Activated T-helper 1 cell treated with anti-CD3 and anti-CD28 coated beads, Interleukin-12 subunit alpha, Interleukin-12 subunit beta, Interleukin-2, Interleukin-4 antibody, amounts not matched to agents 30 ng/mL and 10 ng/mL and 1 ng/mL, durations not matched to agents 14 hours and 24 hours and 36 hours (primary cell): ENCODE results near the gene PHACTR1. TPM values are rescaled to one million over a fixed set of nuclear protein-coding genes. Genes with fewer than 3 reads are reported as not detected.

Source experiments
- DNase-seq: peaks from one replicate; pipeline ENCODE4 v3.0.0; 2021; ENCODE audit warnings: low spot score
- H3K27ac Mint-ChIP-seq: one replicate; pipeline ENCODE4 v1.8.0; 2021; ENCODE audit warnings: mild to moderate bottlenecking, mixed read lengths
- H3K27me3 Mint-ChIP-seq: one replicate; pipeline ENCODE4 v1.8.0; 2022; ENCODE audit warnings: mild to moderate bottlenecking, moderate library complexity, mixed read lengths; ENCODE audit not compliant: insufficient read depth
- H3K36me3 Mint-ChIP-seq: one replicate; pipeline ENCODE4 v1.8.0; 2021; ENCODE audit warnings: low read depth, mixed read lengths
- H3K4me1 Mint-ChIP-seq: one replicate; pipeline ENCODE4 v1.8.0; 2021; ENCODE audit warnings: low read depth, mixed read lengths
- H3K4me3 Mint-ChIP-seq: one replicate; pipeline ENCODE4 v1.8.0; 2021; ENCODE audit warnings: mild to moderate bottlenecking, moderate library complexity, mixed read lengths
- H3K9me3 Mint-ChIP-seq: one replicate; pipeline ENCODE4 v1.8.0; 2021; ENCODE audit warnings: mixed read lengths
- intact Hi-C: fragments of 100-400 bp; cut with micrococcal nuclease; formaldehyde crosslinking; loops from one replicate; pipeline ENCODE4 v1.15.1; 2024
- total RNA-seq: library from RNA; stranded (reverse); gene quantifications from 2 replicates; pipeline ENCODE4 v1.2.3, GENCODE V29; 2022

Gene PHACTR1
- total RNA-seq, 1 donor from 2014 or later = 0.44 TPM

- H3K4me3 Mint-ChIP-seq = no peak overlapping the region
- H3K4me1 Mint-ChIP-seq = no peaks in the 10 kb centered on the region
- H3K27ac Mint-ChIP-seq = no peak overlapping the region
- no peaks in the 10 kb centered on the region for H3K9me3 Mint-ChIP-seq
- H3K27me3 Mint-ChIP-seq = peaks cover 6% of the 10 kb centered on the region
- DNase-seq = no peak
- H3K36me3 Mint-ChIP-seq = no peaks in the 10 kb centered on the region
- intact Hi-C loops = no loop called here
Measured at GRCh38 chr6:13077117-13077516, 360.6 kb downstream of the PHACTR1 start.

DNA sequence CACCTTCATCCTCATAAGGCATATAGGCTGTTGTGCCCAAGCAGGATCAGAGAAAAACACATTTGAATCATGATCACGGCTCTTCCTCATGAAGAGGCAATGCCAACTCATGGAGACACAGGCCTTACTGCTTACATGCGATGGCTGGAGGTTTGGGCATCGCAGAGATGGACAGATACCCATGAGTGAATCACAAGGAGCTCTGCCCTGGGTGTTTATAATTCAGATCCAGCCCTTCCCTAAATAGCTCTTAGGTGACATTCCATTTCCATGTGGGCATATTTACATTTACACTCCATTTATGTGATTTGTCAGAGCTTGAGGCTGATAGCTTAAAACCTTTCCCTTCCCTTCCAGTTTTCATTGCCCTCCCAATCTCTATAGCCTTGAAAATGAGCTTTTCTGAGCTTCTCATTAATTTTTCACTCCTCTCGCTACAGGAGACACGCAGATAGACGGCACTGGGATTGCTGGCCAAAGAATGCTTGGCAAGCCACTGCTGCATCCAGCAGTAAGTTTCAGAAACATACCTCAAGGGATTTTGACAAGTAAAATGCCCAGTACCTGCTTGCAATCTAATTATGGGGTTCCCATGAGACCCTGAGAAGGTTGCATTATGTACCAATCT, 362.6 kb downstream of the PHACTR1 start:
- no peak for DNase-seq
- intact Hi-C loops = no loop called here
- Mint-ChIP-seq H3K4me1 (no peaks in the 10 kb centered on the region), H3K27ac (no peak overlapping the region), H3K27me3 (peaks cover 6% of the 10 kb centered on the region), H3K36me3 (no peaks in the 10 kb centered on the region), H3K4me3 (no peak overlapping the region), H3K9me3 (no peaks in the 10 kb centered on the region)

DNA sequence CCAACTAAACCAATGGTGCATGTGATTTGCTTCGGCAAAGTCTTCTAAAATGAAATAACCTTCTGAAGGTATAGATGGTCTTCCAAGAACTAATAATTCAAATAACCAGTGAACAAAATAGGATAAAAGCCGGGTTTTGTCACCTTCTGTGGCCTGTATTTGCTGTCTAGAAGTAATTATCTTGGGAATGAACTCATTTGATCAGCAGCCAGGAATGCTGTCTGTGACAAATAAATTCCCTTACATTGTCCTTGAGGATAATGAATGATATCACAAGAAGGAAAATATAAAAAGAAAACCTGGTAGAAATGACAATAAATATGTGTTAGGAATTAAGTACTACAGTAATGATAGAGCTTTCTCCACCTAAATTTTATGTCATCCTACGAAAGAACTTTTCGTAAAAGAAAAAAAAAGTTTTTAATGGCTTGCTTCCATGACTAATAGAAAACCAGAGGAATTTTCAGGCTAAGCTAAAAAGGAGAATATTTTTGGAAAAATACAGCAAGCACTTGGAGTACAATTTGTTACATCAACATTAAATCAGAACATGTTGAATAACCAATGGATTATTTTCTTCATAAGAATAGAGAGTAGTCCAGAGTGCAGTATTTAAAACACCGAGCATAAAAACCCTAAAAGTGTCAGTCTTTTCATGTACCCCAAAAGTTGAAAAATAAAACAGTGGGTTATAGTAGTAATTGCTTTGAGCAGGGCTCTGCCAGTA, 364.1 kb downstream of the PHACTR1 start:
- Mint-ChIP-seq H3K9me3 (no peaks in the 10 kb centered on the region), H3K36me3 (no peaks in the 10 kb centered on the region), H3K27ac (no peak overlapping the region), H3K27me3 (peaks cover 6% of the 10 kb centered on the region), H3K4me1 (no peaks in the 10 kb centered on the region), H3K4me3 (no peak overlapping the region)
- intact Hi-C loops = no loop called here
- DNase-seq = no peak

DNA sequence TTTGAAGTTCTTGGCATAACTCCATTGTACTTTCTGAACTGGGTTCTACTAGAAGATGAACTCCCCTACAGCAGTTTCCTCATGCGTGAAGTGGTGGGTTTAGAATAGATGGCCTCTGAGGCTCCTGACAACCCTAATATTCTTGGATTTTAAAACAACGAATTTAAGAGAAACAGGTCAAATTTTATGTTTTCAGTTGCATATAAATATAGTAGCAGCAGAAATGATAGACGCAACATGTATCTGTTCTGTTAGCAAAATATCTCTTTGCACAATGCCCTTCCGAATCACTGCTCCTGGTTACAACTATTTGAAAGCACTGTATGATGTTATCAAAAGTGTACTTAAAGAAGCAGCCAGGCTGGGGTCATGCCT, 364.6 kb downstream of the PHACTR1 start:
- Mint-ChIP-seq H3K27me3 (peaks cover 6% of the 10 kb centered on the region), H3K36me3 (no peaks in the 10 kb centered on the region), H3K27ac (no peak overlapping the region), H3K9me3 (no peaks in the 10 kb centered on the region), H3K4me3 (no peak overlapping the region), H3K4me1 (no peaks in the 10 kb centered on the region)
- intact Hi-C loops = no loop called here
- DNase-seq = no peak

DNA sequence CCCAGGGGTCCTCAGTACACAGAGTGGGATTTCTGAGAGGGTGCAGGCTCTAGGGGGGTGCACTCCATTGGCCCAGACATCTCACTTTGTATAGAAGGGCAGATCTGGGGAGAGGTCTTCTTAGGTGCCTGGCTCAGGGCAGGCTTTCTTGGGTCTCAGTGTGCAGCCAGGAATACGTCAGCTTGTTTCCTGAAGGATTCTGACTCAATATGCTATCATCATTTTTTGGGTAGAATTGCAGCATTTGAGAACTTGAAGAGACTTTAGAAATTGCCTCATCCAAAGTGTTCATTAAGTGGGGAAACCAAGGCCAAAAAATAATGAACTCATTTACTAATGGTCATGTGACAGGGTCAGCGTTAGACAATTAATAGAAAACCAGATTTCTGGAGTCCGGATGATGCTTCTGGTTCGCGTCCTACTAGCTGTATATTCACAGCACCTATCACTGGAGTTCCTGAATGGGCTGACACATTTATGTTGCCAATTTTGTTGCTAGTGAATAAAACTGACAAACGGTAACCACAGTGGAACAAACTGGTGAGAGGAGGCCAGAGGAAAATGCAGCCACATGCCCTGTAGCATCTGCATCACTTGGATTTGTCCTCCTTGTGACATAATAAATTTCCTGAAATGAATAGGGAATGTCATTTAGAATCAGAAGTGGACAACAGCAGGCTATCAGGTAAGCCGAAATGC, 372.9 kb downstream of the PHACTR1 start:
- intact Hi-C loops = no loop called here
- H3K4me1 Mint-ChIP-seq = no peaks in the 10 kb centered on the region
- no peak overlapping the region for H3K27ac Mint-ChIP-seq
- no peak overlapping the region for H3K4me3 Mint-ChIP-seq
- H3K36me3 Mint-ChIP-seq = no peaks in the 10 kb centered on the region
- H3K27me3 Mint-ChIP-seq = peaks cover 11% of the 10 kb centered on the region
- H3K9me3 Mint-ChIP-seq = no peaks in the 10 kb centered on the region
- no peak for DNase-seq

GRCh38 chr6:13091192-13091591, 374.6 kb downstream of the PHACTR1 start:
- intact Hi-C loops = no loop called here
- no peaks in the 10 kb centered on the region for H3K36me3 Mint-ChIP-seq
- no peak for DNase-seq
- peaks cover 21% of the 10 kb centered on the region for H3K27me3 Mint-ChIP-seq
- H3K4me1 Mint-ChIP-seq = no peaks in the 10 kb centered on the region
- no peak overlapping the region for H3K27ac Mint-ChIP-seq
- no peak overlapping the region for H3K4me3 Mint-ChIP-seq
- no peaks in the 10 kb centered on the region for H3K9me3 Mint-ChIP-seq

- no peaks in the 10 kb centered on the region for H3K36me3 Mint-ChIP-seq
- H3K27ac Mint-ChIP-seq = no peak overlapping the region
- no peak for DNase-seq
- no peak overlapping the region for H3K4me3 Mint-ChIP-seq
- peaks cover 10% of the 10 kb centered on the region for H3K27me3 Mint-ChIP-seq
- no peaks in the 10 kb centered on the region for H3K9me3 Mint-ChIP-seq
- intact Hi-C loops = no loop called here
- no peaks in the 10 kb centered on the region for H3K4me1 Mint-ChIP-seq
Measured at GRCh38 chr6:13094781-13095425, 378.3 kb downstream of the PHACTR1 start.

DNA sequence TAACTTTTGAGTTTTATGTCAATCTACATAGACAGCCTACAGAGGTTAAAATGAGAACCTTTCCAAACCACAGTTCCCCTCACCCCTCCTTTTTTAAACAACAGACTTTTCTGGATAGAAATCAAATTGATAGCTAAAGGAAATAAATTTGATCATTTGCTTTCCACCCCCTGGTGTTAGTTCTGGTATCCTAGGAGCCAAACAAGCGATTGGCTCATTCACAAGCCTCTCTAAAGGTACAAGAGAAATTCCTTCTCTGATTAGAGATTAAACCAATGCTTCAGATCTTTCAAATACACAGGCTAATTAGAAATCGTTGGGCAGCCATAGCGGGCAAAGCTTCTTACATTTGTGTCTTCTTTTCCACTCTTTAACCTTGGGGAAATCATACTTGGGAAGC, 379.5 kb downstream of the PHACTR1 start:
- intact Hi-C loops = no loop called here
- Mint-ChIP-seq H3K36me3 (no peaks in the 10 kb centered on the region), H3K4me1 (no peaks in the 10 kb centered on the region), H3K4me3 (no peak overlapping the region), H3K27ac (no peak overlapping the region), H3K27me3 (peaks cover 10% of the 10 kb centered on the region), H3K9me3 (no peaks in the 10 kb centered on the region)
- DNase-seq = no peak

- peaks cover 10% of the 10 kb centered on the region for H3K27me3 Mint-ChIP-seq
- no peak overlapping the region for H3K27ac Mint-ChIP-seq
Measured at GRCh38 chr6:13097454-13097853, 380.9 kb downstream of the PHACTR1 start.

DNA sequence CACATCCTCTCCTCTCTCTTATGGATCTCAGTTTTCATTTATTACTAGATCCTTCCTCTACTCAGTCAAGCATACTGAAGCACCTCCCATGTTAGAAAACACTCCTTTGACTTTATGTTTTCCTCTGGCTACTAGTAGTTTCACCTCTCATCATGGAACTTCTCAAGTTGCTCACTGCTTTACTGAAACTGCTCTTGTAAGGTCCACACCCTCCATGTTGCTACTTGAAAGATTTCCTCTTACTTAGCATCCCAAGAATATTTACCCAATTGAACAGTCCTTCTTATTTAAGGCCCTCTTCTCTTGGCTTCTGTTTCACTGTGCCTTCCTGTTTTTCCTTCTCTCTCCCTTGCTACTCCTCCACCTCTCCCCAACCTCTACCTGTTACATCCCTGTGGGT, 381.4 kb downstream of the PHACTR1 start:
- DNase-seq = no peak
- no peak overlapping the region for H3K27ac Mint-ChIP-seq
- no peaks in the 10 kb centered on the region for H3K4me1 Mint-ChIP-seq
- no peaks in the 10 kb centered on the region for H3K9me3 Mint-ChIP-seq
- no peak overlapping the region for H3K4me3 Mint-ChIP-seq
- no peaks in the 10 kb centered on the region for H3K36me3 Mint-ChIP-seq
- intact Hi-C loops = no loop called here
- H3K27me3 Mint-ChIP-seq = peaks cover 11% of the 10 kb centered on the region

More at GRCh38 chr6:13097454-13097853, 380.9 kb downstream of the PHACTR1 start:
- intact Hi-C loops = no loop called here
- no peak for DNase-seq
- H3K4me3 Mint-ChIP-seq = no peak overlapping the region
- H3K9me3 Mint-ChIP-seq = no peaks in the 10 kb centered on the region
- no peaks in the 10 kb centered on the region for H3K4me1 Mint-ChIP-seq
- no peaks in the 10 kb centered on the region for H3K36me3 Mint-ChIP-seq

- H3K27ac Mint-ChIP-seq = no peak overlapping the region
- H3K9me3 Mint-ChIP-seq = no peaks in the 10 kb centered on the region
- no peaks in the 10 kb centered on the region for H3K4me1 Mint-ChIP-seq
- H3K27me3 Mint-ChIP-seq = peaks cover 13% of the 10 kb centered on the region
- no peak for DNase-seq
- intact Hi-C loops = no loop called here
- H3K36me3 Mint-ChIP-seq = no peaks in the 10 kb centered on the region
- H3K4me3 Mint-ChIP-seq = no peak overlapping the region
Measured at GRCh38 chr6:13098793-13099570, 382.4 kb downstream of the PHACTR1 start.

GRCh38 chr6:13099771-13100170, 383.2 kb downstream of the PHACTR1 start:
- no peak for DNase-seq
- no peak overlapping the region for H3K4me3 Mint-ChIP-seq
- H3K36me3 Mint-ChIP-seq = no peaks in the 10 kb centered on the region
- intact Hi-C loops = no loop called here
- no peaks in the 10 kb centered on the region for H3K9me3 Mint-ChIP-seq
- no peak overlapping the region for H3K27ac Mint-ChIP-seq
- no peaks in the 10 kb centered on the region for H3K4me1 Mint-ChIP-seq
- H3K27me3 Mint-ChIP-seq = peaks cover 13% of the 10 kb centered on the region
